HepG2 (cell line): Measurements from ENCODE around the gene SLC22A4. TPM values are rescaled to one million over a fixed set of nuclear protein-coding genes. Genes with fewer than 3 reads are reported as not detected.

Source experiments
- ETV6 ChIP-seq: sonication (generic); formaldehyde crosslinking; conservative IDR thresholded peaks from 2 replicates; pipeline ENCODE4 v1.4.0; 2020; ENCODE audit warnings: missing genetic modification reagents
- GMEB1 ChIP-seq: sonication (generic); formaldehyde crosslinking; IDR thresholded peaks from 2 replicates; pipeline ENCODE4 v1.5.1; 2020; ENCODE audit warnings: missing genetic modification reagents, mild to moderate bottlenecking, borderline replicate concordance
- GPBP1L1 ChIP-seq: sonication (generic); formaldehyde crosslinking; IDR thresholded peaks from 2 replicates; pipeline ENCODE4 v1.5.0; 2020; ENCODE audit warnings: mild to moderate bottlenecking, missing genetic modification reagents
- ISX ChIP-seq: sonication (generic); formaldehyde crosslinking; conservative IDR thresholded peaks from 2 replicates; pipeline ENCODE4 v1.5.0; 2020; ENCODE audit warnings: missing genetic modification reagents
- PATZ1 ChIP-seq: sonication (generic); formaldehyde crosslinking; IDR thresholded peaks from 2 replicates; pipeline ENCODE4 v1.4.0; 2020; ENCODE audit warnings: missing genetic modification reagents
- PLRG1 ChIP-seq: fragments of 450-650 bp; conservative IDR thresholded peaks from 2 replicates; pipeline ENCODE4 v1.6.1; 2016
- THRA ChIP-seq: sonication (generic); formaldehyde crosslinking; IDR thresholded peaks from 2 replicates; pipeline ENCODE4 v1.4.0; 2020; ENCODE audit warnings: missing genetic modification reagents, borderline replicate concordance
- TRAFD1 ChIP-seq: sonication (generic); formaldehyde crosslinking; IDR thresholded peaks from 2 replicates; pipeline ENCODE4 v1.5.1; 2020; ENCODE audit warnings: missing genetic modification reagents, mild to moderate bottlenecking, borderline replicate concordance
- ZBTB49 ChIP-seq: sonication (generic); formaldehyde crosslinking; IDR thresholded peaks from 2 replicates; pipeline ENCODE4 v1.4.0; 2020; ENCODE audit warnings: missing genetic modification reagents, borderline replicate concordance
- ZFP37 ChIP-seq: sonication (generic); formaldehyde crosslinking; IDR thresholded peaks from 2 replicates; pipeline ENCODE4 v1.4.0; 2020; ENCODE audit warnings: missing genetic modification reagents, borderline replicate concordance
- ZNF101 ChIP-seq: sonication (generic); formaldehyde crosslinking; IDR thresholded peaks from 2 replicates; pipeline ENCODE4 v1.4.0; 2020; ENCODE audit warnings: mild to moderate bottlenecking, low read depth, missing genetic modification reagents, borderline replicate concordance
- ZNF501 ChIP-seq: sonication (generic); formaldehyde crosslinking; IDR thresholded peaks from 2 replicates; pipeline ENCODE4 v1.5.1; 2020; ENCODE audit warnings: mild to moderate bottlenecking, moderate library complexity, missing genetic modification reagents
- ZNF503 ChIP-seq: sonication (generic); formaldehyde crosslinking; IDR thresholded peaks from 2 replicates; pipeline ENCODE4 v1.4.0; 2020; ENCODE audit warnings: missing genetic modification reagents
- ZNF557 ChIP-seq: sonication (generic); formaldehyde crosslinking; IDR thresholded peaks from 2 replicates; pipeline ENCODE4 v1.4.0; 2020; ENCODE audit warnings: missing genetic modification reagents
- polyA plus RNA-seq, 8 experiments: library from polyadenylated mRNA; depleted of rRNA in 3 of 8; stranded (reverse) in 7 of 8; unstranded in 1 of 8; fragments of >200 nt; fragmentation: Illumina TruSeq in 4 of 8; extraction: Trizol in 4 of 8; gene quantifications; 2 replicates each; pipeline versions ENCODE4 v1.2.1 to v1.2.3, GENCODE V29; 2011 to 2016; ENCODE audit warnings: low read depth in 4 of 8, missing spikeins in 1 of 8, mixed read lengths in 1 of 8; ENCODE audit not compliant: insufficient read depth in 1 of 8
- total RNA-seq, 5 experiments: library from RNA; depleted of rRNA; stranded (reverse); fragments of >200 nt; fragmentation: Illumina TruSeq; extraction: Trizol; gene quantifications; 2 replicates each; pipeline ENCODE4 v1.2.3, GENCODE V29; 2016; ENCODE audit warnings: low read depth in 1 of 5

Gene SLC22A4
- total and polyA plus RNA-seq, 2 of the 13 experiments (the other 11 are each of a cell fraction or from before 2014, with no cell fraction given): 0.33 to 0.62 TPM

GRCh38 chr5:132293992-132294727 is at the start of gene SLC22A4 (continued):
- peak; percentile 93 for TF ChIP-seq PATZ1 (CRISPR knock-in tag)
- no peak for TF ChIP-seq ZNF101 (CRISPR knock-in tag)
- peak; percentile 42; the same call in 1 of the 2 replicates for TF ChIP-seq GMEB1 (CRISPR knock-in tag)
- peak; percentile 66; the same call in 1 of the 2 replicates for TF ChIP-seq ZNF503 (CRISPR knock-in tag)
- 0 out of 2 replicates have a peak, but pooled peaks have one; percentile 75 for TF ChIP-seq ISX (CRISPR knock-in tag)
- no peak for TF ChIP-seq PLRG1
- peak; percentile 84 for TF ChIP-seq THRA
- 0 out of 2 replicates have a peak, but pooled peaks have one; percentile 27 for TF ChIP-seq ZNF557 (CRISPR knock-in tag)
- TF ChIP-seq TRAFD1: peak; percentile 18; the same call in 1 of the 2 replicates
- peak; percentile 81; the same call in 1 of the 2 replicates for TF ChIP-seq ZFP37 (CRISPR knock-in tag)
- no peak for TF ChIP-seq GPBP1L1 (CRISPR knock-in tag)
- no peak for TF ChIP-seq ZBTB49
- 0 out of 2 replicates have a peak, but pooled peaks have one; percentile 23 for TF ChIP-seq ZNF501 (CRISPR knock-in tag)
- TF ChIP-seq ETV6 (CRISPR knock-in tag): no peak
